Thyroid gland (tissue), 4 donors: ENCODE measurements around the gene GRB7. TPM values are rescaled to one million over a fixed set of nuclear protein-coding genes. Genes with fewer than 3 reads are reported as not detected.

Experiments
- DNase-seq, 2 donors: peaks; one replicate each; pipeline ENCODE4 v3.0.0-alpha.2; 2019
- H3K27ac ChIP-seq, 3 donors: fragments of 200-600 bp; sonication (generic); 1 replicate in 2 of 3; 2 replicates in 1 of 3; pipeline ENCODE4 v1.5.1; 2016 to 2019; ENCODE audit warnings: mild to moderate bottlenecking in 1 of 3, moderate library complexity in 1 of 3
- H3K27me3 ChIP-seq: fragments of 200-600 bp; sonication (generic); one replicate; pipeline ENCODE4 v1.5.1; 2019
- H3K36me3 ChIP-seq, 2 donors: fragments of 200-600 bp; sonication (generic); one replicate each; pipeline ENCODE4 v1.5.1; 2016 to 2019
- H3K4me1 ChIP-seq, 2 donors: fragments of 200-600 bp; sonication (generic); one replicate each; pipeline ENCODE4 v1.5.1; 2017 to 2019
- H3K4me3 ChIP-seq, 3 donors: fragments of 200-600 bp; sonication (generic); replicated peaks in 1 of 3; 1 replicate in 2 of 3; 2 replicates in 1 of 3; pipeline ENCODE4 v1.5.1; 2016; ENCODE audit warnings: mild to moderate bottlenecking in 1 of 3
- H3K9me3 ChIP-seq: fragments of 200-600 bp; sonication (generic); one replicate; pipeline ENCODE4 v1.5.1; 2017
- POLR2A ChIP-seq, 2 donors: fragments of 450-650 bp; IDR thresholded peaks; one replicate each; pipeline ENCODE4 v1.6.1; 2017; ENCODE audit warnings: antibody characterized with exemption in 2 of 2, mild to moderate bottlenecking in 2 of 2, moderate library complexity in 1 of 2
- WGBS, 2 donors: methylation state at CpG; one replicate each; pipeline ENCODE4 v1.1.5; 2017; 5-methylcytosine and 5-hydroxymethylcytosine counted together
- intact Hi-C: fragments of 100-400 bp; cut with DNase I; formaldehyde crosslinking; loops from one replicate; pipeline ENCODE4 v1.15.1; 2023
- total RNA-seq, 4 donors: library from RNA; depleted of rRNA; stranded (reverse); fragments of >200 nt; gene quantifications; one replicate each; pipeline ENCODE4 v1.2.3, GENCODE V29; 2016
- TF ChIP-seq, protein P1 (sequence below), 6 experiments: fragments of 200-600 bp in 3 of 6; fragments of 450-650 bp in 3 of 6; sonication (generic) in 3 of 6; IDR thresholded peaks; one replicate each; pipeline ENCODE4 v1.5.1; 2016 to 2019; ENCODE audit warnings: antibody characterized with exemption in 6 of 6, mild to moderate bottlenecking in 2 of 6, inconsistent platforms in 1 of 6, moderate library complexity in 1 of 6

GRB7 gene
- total RNA-seq, 4 donors from 2014 or later = 7.1 to 14.0 (median 8.7) TPM

DNA sequence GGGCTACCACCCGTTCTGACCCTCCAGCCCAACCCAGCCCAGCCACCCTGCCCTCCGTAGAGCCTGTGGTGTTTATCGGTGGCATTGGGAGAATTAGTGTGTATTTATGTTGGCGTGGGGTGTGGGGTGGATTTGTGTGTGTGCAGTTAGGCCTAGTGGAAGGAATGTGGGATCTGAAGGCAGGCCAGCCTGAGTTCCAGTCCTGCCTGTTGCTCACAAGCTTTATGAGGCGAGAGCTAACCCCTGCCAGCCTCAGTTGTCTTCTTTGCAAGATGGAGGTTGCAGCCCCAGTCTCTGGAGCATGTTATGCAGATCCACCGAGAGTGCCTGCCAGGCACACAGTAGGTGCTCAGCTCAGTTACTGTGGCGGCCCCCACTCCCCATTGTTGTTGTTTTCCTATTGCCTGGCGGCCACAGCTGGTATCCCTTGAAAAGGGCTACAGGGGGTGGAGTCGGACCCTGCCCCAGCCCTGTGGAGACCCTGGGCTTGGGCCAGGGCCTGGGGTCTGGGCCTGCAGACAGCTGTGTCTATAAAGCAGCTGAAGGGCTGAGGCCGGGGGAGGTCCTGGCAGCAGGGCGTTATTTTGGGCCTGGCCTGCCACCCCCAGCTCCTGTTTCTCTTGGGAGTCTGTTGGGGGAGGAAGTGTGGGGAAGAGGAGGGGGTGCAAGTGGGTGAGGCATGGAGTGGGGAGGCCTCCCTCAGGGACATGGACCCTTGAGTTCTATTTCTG is 32.8 kb upstream of the GRB7 start:
- DNase-seq = peak in 1 of 2 donors; percentile 35
- intact Hi-C loops = no loop called here
- Histone ChIP-seq H3K27me3 (no peaks in the 10 kb centered on the region), H3K9me3 (no peaks in the 10 kb centered on the region), H3K27ac (peak overlapping the region; percentile 90 to 97 (median 93)), H3K4me3 (no peak overlapping the region), H3K36me3 (peaks cover 15 to 16% of the 10 kb centered on the region in 2 donors), H3K4me1 (peaks cover 61 to 67% of the 10 kb centered on the region in 2 donors)
- no peak for TF ChIP-seq POLR2A (IDR thresholded peaks at IDR 0.05)
- TF ChIP-seq, protein P1, sequence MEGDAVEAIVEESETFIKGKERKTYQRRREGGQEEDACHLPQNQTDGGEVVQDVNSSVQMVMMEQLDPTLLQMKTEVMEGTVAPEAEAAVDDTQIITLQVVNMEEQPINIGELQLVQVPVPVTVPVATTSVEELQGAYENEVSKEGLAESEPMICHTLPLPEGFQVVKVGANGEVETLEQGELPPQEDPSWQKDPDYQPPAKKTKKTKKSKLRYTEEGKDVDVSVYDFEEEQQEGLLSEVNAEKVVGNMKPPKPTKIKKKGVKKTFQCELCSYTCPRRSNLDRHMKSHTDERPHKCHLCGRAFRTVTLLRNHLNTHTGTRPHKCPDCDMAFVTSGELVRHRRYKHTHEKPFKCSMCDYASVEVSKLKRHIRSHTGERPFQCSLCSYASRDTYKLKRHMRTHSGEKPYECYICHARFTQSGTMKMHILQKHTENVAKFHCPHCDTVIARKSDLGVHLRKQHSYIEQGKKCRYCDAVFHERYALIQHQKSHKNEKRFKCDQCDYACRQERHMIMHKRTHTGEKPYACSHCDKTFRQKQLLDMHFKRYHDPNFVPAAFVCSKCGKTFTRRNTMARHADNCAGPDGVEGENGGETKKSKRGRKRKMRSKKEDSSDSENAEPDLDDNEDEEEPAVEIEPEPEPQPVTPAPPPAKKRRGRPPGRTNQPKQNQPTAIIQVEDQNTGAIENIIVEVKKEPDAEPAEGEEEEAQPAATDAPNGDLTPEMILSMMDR (IDR thresholded peaks at IDR 0.05) = peak in 1 of 6 experiments; percentile 26
- 56 to 68% methylated on average over 7 to 11 of the region's 11 CpGs for WGBS, 2 donors

DNA sequence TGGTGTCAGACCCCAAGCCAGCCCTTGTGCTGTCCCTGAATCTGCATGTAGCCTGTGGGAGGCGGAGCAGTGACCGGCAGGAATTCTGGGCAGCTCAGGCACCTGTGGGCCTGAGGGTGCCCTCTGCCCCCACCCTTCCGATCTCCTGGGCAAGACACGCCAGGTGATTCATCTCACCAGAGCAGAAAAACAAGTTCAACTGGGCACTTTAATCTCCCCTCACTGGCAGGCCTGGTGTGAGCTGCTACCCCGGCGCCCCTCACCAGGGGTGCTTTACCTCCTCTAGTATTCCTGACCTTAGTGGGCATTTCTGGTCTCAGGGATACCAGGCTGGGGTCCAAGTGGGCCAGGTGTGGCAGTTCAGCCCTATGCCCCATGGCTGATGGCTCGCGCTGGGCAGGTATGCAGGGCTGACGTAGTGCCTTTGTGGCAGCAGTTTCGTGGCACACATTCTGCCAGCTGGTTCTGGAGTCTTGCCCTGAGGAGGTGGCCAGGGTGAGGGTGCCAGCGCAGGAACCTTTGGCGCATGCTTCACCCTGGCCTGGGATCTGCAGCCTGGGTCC is 31.9 kb upstream of the GRB7 start:
- 28 to 60% methylated on average over 2 to 7 of the region's 12 CpGs for WGBS, 2 donors
- intact Hi-C loops = no loop called here
- peak; percentile 95 to 97 for DNase-seq
- Histone ChIP-seq H3K27ac (peak overlapping the region; percentile 90 to 97 (median 93)), H3K9me3 (no peaks in the 10 kb centered on the region), H3K27me3 (no peaks in the 10 kb centered on the region), H3K36me3 (peaks cover 15 to 19% of the 10 kb centered on the region in 2 donors), H3K4me1 (peaks cover 61 to 67% of the 10 kb centered on the region in 2 donors), H3K4me3 (no peak overlapping the region)
- TF ChIP-seq, protein P1 (IDR thresholded peaks at IDR 0.05) = peak in 3 of 6 experiments; percentile 15 to 51 (median 34)
- peak in 1 of 2 donors; percentile 47 for TF ChIP-seq POLR2A (IDR thresholded peaks at IDR 0.05)

DNA sequence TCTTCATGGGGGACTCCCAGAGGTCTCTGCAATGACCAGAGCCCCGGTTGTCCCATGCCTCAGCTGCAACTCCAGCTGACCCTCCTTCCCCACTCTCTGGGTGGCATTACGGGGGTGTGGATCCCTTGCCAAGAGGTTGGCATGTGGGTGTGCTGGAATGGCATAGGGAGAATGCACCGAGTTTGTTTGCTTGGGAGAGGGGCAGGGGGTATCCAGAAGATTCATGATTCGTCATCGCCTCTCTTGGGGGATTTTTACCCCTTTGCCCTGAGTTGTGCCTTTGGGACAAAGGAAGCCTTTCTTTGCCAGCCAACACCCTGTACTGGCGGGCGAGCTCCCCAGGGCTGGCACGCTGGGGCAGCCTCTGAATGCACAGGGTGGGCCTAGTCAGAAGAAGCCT is 31.4 kb upstream of the GRB7 start:
- H3K36me3 ChIP-seq = peaks cover 15 to 19% of the 10 kb centered on the region in 2 donors
- no peaks in the 10 kb centered on the region for H3K27me3 ChIP-seq
- H3K4me1 ChIP-seq = peaks cover 59 to 63% of the 10 kb centered on the region in 2 donors
- H3K27ac ChIP-seq = peak overlapping the region; percentile 78 to 97 (median 90)
- no peak overlapping the region for H3K4me3 ChIP-seq
- no peak for TF ChIP-seq POLR2A (IDR thresholded peaks at IDR 0.05)
- TF ChIP-seq, protein P1 (IDR thresholded peaks at IDR 0.05) = no peak
- DNase-seq = no peak
- 66 to 72% methylated on average over 6 to 8 of the region's 8 CpGs for WGBS, 2 donors
- intact Hi-C loops = no loop called here
- H3K9me3 ChIP-seq = no peaks in the 10 kb centered on the region

DNA sequence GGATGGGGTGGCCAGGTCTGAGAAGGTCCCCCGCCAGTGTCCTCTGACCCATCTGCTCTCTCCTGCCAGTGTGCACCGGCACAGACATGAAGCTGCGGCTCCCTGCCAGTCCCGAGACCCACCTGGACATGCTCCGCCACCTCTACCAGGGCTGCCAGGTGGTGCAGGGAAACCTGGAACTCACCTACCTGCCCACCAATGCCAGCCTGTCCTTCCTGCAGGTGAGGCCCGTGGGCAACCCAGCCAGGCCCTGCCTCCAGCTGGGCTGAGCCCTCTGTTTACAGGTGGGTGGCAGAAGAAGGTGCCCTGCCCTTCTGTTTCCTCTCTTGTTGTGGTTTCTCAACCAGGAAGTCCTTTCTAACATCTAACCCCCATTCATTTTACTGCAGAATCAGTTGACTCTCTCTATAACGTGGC is 30.8 kb upstream of the GRB7 start:
- DNase-seq = peak; percentile 51 to 75
- H3K4me1 ChIP-seq = peaks cover 58 to 59% of the 10 kb centered on the region in 2 donors
- H3K9me3 ChIP-seq = no peaks in the 10 kb centered on the region
- intact Hi-C loops = no loop called here
- H3K36me3 ChIP-seq = peaks cover 19 to 23% of the 10 kb centered on the region in 2 donors
- TF ChIP-seq POLR2A (IDR thresholded peaks at IDR 0.05) = no peak
- TF ChIP-seq, protein P1 (IDR thresholded peaks at IDR 0.05) = no peak
- peak overlapping the region; percentile 78 to 97 (median 90) for H3K27ac ChIP-seq
- WGBS, 2 donors = 50 to 71% methylated on average over 2 to 6 of the region's 7 CpGs
- H3K27me3 ChIP-seq = no peaks in the 10 kb centered on the region
- no peak overlapping the region for H3K4me3 ChIP-seq
